HG02970 (cell line): ENCODE results near the gene LTA.
A peak's percentile ranks its signal among the peaks of the same experiment; 100 is the strongest.

Experiments used
- ATAC-seq: cut with Tn5 transposase; IDR thresholded peaks from one replicate; pipeline ENCODE4 v1.9.1; 2021; ENCODE audit warnings: mild to moderate bottlenecking, moderate library complexity, moderate number of reproducible peaks; ENCODE audit not compliant: unreplicated experiment, low FRiP score

LTA gene, protein sequence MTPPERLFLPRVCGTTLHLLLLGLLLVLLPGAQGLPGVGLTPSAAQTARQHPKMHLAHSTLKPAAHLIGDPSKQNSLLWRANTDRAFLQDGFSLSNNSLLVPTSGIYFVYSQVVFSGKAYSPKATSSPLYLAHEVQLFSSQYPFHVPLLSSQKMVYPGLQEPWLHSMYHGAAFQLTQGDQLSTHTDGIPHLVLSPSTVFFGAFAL

DNA sequence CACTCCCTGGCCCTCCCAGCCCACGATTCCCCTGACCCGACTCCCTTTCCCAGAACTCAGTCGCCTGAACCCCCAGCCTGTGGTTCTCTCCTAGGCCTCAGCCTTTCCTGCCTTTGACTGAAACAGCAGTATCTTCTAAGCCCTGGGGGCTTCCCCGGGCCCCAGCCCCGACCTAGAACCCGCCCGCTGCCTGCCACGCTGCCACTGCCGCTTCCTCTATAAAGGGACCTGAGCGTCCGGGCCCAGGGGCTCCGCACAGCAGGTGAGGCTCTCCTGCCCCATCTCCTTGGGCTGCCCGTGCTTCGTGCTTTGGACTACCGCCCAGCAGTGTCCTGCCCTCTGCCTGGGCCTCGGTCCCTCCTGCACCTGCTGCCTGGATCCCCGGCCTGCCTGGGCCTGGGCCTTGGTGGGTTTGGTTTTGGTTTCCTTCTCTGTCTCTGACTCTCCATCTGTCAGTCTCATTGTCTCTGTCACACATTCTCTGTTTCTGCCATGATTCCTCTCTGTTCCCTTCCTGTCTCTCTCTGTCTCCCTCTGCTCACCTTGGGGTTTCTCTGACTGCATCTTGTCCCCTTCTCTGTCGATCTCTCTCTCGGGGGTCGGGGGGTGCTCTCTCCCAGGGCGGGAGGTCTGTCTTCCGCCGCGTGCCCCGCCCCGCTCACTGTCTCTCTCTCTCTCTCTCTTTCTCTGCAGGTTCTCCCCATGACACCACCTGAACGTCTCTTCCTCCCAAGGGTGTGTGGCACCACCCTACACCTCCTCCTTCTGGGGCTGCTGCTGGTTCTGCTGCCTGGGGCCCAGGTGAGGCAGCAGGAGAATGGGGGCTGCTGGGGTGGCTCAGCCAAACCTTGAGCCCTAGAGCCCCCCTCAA lies at the start of gene LTA:
Gene LTA, plus strand, starts transcription at position 249 of the 871 bp plus-strand sequence. Its CDS starts 454 bp downstream, at position 703.
- peak; percentile 24 for ATAC-seq

DNA sequence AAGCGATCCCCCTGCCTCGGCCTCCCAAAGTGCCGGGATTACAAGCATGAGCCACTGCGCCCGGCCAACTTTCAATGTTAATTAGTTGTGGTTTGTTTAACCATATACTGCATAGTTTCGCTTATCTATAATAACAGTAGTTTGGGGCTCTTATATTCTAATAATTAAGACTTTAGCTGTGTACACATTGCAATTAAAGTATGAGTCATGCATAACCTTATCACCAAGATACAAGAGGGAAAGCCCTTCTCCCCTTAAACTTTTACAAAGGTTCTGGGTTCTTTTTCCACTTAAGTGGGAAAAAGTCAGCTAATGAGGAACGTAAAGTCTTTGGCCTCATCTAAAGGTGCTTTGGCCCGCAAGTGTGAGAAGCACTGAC lies 46.5 kb upstream of the LTA start:
- ATAC-seq: no peak

DNA sequence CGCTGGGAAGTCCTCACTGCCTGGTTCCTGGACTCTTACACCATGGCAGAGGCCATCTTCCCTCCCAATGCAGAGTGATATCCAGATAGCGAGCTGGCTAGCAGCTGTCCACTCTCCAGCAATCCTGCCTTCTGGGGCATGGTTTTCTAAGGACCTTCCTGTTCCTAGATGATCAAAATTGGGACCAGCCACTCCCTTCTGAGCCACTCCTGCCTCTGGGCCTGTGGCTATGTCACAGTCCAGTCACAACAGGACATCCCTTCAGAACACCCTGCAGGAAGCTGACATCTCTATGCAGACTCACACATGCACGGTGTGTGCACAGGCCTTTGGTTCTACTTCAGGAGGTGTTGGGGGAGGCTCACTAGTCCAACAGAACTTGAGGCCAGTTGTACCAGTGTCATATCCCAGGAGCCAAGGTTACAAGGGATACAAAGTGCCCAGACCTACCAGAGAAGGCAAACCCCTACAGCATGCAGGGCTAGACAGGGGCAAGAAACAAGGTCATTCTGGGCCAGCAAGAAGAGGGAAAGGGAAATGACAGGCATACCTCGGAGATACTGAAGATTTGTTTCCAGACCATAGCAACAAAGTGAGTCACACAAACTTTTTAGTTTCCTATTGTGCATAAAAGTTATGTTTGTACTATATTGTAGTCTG lies 46.0 kb upstream of the LTA start:
- ATAC-seq: no peak

DNA sequence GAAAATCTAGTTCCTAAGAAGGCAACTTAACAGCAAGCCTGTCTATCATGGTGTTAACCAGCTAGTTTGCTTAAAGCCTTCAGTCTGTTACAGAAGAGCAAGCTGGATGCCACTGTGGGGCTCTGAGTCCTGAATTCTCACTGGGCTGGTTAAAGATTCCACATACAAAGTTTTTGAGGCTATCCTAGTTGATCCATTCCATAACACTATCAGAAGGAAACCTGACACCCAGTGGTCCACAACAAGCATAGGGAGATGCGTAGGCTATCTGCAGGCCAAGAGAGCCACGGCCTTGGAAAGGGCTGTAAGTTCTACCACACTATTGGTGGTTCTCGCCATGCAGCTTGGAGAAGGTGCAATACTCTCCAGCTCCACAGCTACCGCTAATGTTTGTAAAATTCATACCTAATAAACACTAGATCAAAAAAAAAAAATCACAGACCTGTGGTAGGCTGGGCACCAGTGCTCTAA lies 43.7 kb upstream of the LTA start:
- ATAC-seq: no peak

DNA sequence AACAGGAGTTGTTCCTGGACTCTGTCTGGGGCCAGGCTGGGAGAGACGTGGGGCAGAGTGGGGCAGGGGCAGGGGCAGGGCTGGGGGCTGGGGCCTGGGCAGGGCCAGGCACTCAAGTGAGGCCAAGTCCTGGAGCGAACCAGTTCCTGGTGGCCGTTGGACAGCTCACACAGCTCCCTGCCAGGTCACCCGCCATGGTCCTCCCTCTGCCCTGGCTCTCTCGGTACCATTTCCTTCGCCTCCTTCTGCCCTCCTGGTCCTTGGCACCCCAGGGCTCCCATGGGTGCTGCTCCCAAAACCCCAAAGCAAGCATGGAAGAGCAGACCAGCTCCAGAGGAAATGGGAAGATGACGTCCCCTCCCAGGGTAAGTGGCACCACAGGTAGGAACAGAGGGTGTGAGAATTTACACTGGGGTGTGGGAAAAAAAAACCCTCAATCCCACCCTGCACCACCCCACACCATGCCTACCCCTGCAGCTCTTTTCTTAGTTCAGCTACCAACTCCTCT lies 43.2 kb upstream of the LTA start, which contains the start of gene MCCD1:
Gene MCCD1, plus strand, starts transcription at position 142 of the 508 bp plus-strand sequence. Its CDS starts 53 bp downstream, at position 195.
- ATAC-seq: no peak

DNA sequence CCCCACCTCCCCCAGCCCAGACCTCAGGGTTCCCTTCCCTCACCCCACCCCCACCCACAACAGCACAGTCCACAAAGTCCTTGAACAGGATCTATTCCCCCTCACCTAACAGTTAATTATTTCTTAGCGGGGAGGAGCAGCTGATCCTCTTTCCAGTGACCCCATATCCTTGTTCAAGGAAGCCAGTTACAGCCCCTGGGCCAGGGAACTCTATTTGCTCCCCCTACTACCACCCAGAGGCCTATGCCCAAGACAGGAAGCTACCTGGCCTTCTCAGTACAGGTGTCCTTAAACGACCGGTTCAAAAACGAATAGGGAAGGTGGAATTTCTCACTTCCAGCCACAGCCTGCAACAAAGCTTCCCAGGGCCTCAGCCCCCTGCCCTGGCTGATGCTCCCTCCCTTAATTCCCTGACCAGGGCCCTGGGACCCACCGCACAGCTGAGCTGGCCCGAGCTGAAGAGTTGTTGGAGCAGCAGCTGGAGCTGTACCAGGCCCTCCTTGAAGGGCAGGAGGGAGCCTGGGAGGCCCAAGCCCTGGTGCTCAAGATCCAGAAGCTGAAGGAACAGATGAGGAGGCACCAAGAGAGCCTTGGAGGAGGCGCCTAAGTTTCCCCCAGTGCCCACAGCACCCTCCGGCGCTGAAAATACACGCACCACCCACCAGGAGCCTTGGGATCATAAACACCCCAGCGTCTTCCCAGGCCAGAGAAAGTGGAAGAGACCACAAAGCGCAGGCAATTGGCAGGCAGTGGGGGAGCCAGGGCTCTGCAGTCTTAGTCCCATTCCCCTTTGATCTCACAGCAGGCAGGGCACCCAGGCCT lies 42.5 kb upstream of the LTA start:
- ATAC-seq: no peak

DNA sequence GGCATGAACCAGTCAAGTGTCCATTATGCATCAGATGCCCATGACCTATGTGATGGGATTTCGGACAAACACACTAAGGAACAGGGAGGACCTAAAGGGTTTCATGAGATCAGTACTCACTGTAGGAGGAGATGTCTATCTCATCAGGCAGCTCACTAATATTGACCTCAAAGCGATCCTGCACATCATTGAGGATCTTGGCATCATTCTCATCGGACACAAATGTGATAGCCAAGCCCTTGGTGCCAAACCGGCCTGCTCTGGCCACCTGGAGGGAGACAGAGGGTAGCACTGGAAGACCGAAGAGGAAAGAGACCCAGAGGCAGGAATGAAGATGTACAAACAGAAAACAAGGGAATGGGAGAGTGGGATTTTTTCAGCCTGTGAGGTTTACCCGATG lies 41.4 kb upstream of the LTA start:
- ATAC-seq: no peak

DNA sequence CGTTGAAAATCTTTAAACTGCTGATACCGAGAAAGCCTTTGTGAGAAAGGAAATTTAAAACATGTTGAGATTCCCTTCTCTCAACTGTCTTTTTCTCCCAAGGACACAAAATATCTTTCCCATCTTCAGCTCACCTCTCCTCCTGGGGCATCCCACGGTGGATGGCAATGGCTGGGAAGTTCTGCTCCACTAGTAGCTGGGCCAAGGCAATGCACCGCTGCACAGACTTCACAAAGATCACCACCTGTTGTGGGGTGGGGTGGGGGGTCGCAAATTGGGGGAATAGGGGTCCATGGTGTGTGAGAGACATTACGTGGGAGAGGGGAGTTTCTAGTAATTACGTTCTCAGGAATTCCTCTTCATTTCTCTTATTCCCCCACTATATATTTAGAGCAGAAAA lies 40.9 kb upstream of the LTA start:
- no peak for ATAC-seq

DNA sequence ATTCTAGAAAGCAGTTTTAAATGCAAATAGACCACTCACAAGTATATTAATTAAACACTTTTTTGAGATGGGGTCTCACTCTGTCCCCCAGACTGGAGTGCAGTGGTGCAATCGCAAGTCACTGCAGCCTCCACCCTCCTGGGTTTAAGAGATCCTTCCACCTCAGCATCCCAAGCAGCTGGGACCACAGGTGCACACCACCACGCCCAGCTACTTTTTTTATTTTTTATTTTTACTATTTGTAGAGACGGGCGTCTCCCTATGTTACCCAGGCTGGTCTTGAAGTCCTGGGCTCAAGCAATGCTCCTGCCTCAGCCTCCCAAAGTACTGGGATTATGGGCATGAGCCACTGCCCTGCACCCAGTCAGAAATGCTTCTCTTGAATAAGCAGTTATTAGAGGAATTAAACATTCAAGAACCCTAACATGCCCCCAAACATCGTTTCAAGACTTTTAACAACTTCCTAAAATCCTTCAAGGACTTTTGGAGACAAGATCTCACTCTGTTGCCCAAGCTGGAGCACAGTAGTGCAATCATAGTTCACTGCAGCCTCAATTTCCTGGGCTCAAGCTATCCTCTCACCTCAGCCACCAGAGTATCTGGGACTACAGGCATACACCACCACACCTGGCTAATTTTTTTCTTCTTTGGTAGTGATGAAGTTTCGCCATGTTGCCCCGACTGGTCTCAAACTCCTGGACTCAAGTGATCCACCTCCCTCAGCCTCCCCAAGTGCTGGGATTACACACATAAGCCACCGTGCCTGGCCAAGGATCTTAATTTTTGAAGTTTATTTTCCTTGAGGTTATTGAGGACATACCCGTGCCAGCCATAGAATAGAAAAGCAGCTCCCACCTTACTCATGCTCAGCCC lies 40.1 kb upstream of the LTA start:
- no peak for ATAC-seq

DNA sequence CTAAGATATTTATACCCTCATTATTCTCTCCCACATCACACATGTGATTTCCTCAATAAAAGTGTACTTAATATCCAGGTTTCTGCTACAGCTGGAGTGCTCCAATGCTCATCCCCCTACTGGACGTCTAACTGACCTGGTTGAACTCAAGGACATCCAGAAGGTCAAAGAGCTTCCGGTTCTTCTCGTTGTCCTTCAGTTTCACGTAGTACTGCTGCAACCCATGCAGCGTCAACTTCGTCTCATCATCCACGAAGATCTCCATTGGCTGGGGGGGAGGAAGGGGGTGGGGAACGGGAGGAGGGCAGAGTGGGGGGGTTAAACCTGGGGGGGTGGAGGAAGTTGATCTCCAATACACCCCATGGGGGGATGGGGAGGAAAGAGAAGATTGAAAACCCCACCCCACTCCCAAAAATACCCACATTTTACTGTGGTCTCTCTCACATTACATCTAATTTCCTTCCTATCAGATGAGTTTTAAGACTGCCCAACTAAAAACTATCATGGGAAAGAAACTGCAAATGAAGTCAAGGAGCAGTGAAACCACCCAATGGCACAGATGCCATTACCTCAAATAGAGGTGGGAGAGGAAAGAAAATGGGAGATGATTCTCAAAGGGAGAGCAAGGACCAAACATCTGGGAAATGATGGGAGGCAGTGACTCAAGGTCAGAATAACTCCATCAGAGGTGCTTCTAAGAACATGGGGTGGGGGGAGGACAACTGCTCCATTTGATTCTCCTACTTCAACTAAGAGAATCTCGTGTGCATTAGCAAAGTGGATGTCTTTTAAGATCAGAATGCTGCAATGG lies 39.2 kb upstream of the LTA start:
- no peak for ATAC-seq

DNA sequence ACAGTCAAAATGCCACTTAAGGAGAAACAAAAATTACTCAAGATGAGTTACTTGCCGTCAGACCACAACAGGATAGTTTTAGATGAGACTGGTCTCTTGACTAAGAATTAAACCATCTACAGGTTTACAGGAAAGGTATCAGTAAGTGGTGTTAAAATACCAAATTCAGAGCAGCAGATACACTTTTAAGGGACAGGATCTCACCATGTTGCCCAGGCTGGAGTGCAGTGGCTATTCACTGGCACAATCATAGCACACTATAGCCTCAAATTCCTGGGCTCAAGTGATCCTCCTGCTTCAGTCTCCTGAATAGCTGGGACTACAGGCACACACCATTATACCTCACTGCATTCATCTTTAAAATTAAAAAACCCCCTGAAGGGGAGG lies 38.6 kb upstream of the LTA start:
- no peak for ATAC-seq

DNA sequence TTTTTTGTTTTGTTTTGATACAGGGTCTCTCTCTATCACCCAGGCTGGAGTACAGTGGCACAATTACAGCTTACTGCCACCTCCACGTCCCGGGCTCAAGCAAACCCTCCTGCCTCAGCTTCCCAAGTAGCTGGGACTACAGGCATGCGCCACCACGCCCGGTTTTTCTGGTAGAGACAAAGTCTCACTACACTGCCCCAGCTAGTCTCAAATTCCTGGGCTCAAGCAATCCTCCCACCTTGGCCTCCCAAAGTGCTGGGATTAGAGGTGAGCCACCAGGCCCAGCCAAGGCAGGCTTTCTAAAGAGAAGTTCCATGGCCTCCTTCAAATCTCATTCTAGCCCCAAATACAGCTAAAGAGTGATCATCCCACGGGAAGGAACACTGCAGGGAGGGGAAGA lies 38.1 kb upstream of the LTA start:
- no peak for ATAC-seq

DNA sequence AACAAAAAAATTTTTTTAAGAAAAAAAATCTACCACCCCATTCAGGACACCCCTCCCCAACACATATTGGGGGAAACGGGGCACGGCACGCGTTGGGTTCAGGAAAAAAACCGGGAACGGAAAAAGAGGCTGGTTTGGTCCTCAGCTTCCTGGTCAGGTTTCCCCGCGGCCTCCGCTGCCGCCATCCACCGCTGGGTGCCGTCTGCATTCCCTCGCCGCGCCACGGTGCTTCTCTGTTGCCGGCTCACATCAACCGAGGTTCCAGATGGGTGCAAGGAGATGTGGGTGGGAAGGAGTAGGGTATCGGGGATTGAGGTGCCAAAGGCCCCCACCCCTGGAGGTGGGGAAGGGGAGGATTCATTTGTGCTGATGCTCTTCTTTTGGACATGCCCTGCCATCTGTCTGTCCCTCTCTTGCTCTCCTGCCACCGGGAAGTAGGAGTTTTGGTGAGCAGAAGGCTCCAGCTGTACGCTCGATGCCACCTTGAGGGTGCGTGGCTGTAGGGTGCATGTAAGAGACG lies 37.5 kb upstream of the LTA start:
- no peak for ATAC-seq

DNA sequence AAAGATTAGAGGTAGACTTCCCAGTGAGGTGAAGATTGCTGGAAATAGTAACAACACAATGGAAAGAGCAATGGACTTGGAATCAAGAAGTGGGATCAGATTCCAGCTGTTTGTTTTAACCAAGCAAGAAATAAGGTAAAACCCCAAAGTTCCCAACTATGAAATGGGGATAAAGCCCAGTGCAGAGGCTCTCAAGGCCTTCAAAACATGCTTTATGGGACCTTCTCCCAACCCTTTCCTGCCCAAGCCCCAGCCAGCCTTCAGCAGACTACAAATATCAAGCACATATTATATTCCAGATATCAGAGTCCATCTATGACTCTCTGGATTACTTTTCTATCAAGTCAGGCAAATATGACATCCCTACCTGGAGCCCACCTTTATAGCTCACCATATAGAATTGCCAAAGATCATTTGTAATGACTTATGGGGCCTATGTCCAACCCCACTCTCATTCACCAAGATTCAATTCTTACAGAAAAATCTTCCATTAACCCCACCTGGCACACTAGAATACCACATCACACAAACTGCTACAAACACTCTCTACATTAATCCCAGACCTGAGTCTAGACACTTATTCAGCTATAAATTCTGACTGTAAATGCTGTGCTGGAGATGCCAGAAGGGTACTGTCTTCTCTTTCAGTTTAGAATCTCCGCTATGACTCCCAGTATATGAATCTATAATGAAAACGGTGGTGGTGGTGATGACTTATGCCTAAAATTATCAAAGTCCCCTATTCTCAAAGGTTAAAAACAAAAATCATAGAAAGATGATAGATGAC lies 36.4 kb upstream of the LTA start:
- no peak for ATAC-seq

DNA sequence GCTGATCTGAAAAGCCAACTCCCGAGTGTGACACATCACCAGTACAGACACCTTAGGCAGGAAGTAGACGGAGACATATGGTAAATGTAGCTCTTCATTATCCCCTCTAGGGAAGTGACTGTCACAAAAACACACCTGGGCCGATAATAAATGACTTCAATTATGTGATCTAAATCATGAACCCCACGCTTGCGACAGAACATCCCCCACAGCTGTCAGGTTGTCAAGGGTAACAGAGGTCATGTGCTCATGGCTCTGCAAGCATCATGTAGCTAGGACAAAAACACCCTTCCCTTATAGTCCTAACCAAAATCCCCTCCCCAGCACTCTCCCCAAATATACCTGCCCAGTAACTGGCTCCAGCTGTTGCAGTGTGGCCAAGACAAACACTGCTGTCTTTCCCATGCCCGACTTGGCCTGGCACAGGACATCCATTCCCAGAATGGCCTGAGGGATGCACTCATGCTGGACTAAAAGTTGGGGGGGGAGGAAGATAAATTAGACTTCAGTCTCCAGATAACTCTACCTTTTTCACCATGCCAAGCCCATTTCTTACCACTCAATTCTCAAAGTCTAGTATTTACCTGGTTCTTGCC lies 33.2 kb upstream of the LTA start:
- ATAC-seq: no peak

DNA sequence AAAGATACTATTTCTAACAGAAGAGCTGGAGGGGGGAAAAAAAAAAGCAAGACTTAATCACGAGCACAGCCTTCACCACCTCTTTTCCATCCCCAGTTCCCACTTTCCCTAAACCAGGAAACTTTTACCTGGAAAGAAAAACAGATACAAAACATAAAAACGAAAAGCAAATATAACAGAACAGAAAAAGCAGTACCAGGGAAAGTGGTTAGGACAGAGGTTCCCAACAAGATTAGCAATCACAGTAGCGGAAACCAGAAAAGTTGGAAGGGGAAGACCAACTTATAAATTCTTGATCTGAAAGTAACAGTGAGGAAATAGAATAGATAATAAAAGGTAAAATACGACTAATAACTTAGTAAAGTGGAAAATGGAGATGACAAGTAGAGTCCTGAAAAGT lies 31.4 kb upstream of the LTA start:
- no peak for ATAC-seq

DNA sequence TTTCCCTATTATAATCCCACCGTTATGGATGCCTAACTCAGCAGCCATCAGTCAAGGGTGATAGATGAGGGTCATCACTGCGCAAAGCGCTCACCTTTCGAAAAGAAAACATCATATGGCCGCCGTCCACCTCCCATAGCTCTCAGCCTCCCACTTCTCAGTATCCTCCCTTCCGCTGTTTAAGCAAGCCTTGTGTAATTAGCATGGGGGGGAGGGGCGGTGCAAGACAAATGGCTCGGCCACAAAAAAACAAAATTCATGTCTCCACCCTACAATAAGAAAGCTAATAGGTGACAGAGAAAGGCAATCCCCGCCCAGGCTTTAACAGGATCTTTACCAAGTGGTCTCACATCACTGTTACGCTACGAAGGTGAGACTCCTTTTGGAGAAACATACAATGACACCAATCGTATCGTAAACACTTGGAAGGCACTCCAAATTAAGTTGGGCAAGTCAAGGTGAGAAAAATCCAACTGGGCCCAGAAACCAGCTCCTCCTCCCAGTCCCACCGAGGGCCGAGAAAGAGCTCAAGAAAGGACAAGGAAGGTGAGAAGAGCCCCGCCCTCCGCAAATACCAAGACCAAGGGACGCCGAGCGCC lies 30.9 kb upstream of the LTA start:
- no peak for ATAC-seq
